Measurements from ENCODE around the gene APLP1.

GRCh38 chr19:35887197-35887596 is 18.8 kb downstream of the APLP1 start:
- TF ChIP-seq CTCF (IDR thresholded peaks at IDR 0.05) = no peak
- TF ChIP-seq POLR2A (IDR thresholded peaks at IDR 0.05) = no peak

Measured in thyroid gland (tissue), 4 donors.